NCI-H748 (cell line): ENCODE data around the gene TUBB2B.
"Not testable (repeated sequence)": the region's sequence is repeated elsewhere in the genome, so short reads cannot be mapped to it uniquely, and the experiment has no call there.

Experiments
- DNase-seq: peaks from one replicate; lab custom pipeline; 2025; ENCODE audit not compliant: unreplicated experiment; lab: John Stamatoyannopoulos, UW

Gene TUBB2B

DNA sequence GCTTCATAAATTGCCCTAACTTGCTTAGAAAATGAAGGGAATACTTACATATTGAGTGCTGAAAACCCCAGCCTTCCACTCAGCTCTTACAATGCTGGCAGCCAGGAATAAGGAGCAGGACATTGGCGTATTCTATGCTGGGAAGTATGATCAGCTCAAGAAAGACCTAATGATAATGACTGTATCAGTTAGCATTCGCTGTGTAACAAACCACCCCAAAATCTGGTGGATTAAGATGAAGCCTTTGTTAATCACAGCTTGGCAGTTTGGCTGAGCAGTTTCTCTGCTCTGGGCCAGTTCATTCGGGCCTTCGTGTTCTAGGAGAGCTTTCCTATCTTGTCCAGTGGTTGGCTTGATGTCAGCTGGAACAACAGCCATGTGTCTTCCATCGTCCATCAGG lies 36.7 kb downstream of the TUBB2B start:
- no peak for DNase-seq

DNA sequence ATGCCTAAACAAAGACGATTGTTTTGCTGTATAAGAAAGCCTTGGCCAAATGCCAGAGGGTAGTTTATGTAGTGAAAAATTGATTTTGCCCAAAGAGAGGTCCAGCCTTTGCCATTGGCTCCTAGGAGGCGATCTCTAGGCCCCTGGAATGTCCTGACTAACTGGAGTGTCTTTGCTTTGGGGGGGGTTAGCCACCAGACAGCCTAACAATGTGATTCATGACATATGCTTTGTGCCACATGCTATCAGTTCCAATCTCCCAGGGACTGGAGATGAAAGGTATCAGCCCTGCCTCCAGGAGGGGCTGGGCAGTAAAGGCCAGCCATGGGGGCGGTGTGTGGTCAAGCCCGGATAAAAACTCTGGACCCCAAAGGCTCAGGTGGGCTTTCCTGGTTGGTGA lies 37.4 kb downstream of the TUBB2B start:
- DNase-seq = no peak

DNA sequence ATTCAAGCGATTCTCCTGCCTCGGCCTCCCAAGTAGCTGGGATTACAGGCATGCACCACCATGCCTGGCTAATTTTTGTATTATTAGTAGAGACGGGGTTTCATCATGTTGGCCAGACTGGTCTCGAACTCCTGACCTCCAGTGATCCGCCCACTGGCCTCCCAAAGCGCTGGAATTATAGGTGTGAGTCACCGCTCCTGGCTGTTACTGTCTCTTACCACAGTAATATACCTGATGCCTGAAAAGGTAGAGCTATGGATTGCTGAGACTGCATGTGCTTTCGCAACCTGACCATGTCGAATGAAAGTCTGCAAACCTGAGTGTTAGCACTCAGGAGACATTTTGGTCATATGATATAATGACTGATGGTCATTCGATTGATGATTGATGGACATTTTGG lies 38.3 kb downstream of the TUBB2B start:
- not testable (repeated sequence) for DNase-seq

DNA sequence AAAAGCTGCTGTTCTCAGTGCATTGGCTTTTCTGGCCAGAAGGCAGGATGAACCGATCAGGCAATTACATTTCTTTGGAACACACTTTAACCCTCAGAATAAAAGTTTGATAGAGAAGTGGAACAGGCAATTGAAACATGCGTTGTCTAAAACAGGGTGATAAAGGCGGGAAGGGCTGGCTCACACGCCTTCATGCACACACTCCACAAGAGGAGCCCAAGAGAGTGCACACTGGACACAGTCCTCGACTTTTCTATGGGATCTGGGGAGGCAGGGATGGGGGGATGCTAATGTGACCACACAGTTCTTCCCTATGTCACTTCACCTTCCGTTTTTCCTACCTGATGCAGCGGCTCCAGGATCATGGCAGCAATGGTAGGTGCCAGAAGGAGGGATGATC lies 39.2 kb downstream of the TUBB2B start:
- DNase-seq = no peak

DNA sequence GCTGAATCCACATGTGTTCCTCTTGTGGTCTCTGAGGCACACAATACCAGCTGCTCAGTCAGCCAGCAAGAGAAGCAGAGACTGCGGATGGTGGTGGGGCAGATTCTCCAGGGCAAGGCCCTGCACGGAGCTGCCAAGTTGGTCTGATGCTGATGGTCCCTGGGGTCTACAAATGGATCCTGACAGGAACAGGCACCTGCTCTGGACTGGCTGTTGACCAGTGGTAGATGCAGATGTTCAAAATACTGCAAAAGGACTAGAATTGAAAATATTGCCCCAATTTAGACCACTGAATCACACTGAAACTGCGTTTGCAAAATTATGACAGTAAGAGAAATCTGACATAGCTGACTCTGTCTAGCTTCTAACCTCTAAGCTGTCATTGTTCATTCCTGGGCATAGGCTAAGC lies 40.5 kb downstream of the TUBB2B start:
- DNase-seq = no peak

DNA sequence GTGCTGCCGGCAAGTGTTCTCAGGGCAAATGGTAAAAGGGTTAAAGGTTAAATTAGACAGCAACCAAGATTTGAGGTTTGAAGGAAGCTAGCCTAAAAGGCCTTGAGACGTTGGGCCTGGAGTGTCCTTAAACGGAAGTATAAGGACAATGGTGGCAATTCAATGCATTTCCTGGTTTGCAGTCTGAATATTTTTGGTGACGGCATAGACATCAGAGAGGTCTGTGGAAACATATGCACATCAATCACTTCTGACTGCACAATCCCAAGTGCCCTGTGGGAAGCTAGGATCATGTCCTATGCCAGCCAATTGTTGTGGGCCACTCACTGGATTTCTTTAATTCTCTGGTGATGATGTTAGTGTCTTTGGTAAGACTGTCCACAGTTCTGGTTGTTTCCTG lies 44.4 kb downstream of the TUBB2B start:
- DNase-seq = no peak

DNA sequence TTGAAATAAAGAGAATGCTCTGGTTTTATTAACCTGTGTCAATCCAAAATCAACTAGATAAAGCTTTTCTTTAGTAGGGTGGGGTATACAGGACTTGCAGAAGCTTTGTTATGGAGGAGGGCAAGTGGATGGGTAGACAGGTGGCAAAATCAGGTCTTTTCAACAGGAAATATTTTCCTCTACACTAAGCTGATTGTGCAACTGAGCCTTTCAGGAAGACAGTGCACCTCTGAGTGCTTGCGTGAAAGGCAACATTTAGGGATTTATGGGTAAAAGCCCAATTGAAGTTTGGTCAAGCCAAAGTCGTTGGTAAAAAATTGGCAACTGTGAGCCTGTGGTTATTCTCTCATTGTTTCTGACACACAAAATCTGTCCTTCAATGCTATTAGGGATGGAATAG lies 46.3 kb downstream of the TUBB2B start:
- no peak for DNase-seq

DNA sequence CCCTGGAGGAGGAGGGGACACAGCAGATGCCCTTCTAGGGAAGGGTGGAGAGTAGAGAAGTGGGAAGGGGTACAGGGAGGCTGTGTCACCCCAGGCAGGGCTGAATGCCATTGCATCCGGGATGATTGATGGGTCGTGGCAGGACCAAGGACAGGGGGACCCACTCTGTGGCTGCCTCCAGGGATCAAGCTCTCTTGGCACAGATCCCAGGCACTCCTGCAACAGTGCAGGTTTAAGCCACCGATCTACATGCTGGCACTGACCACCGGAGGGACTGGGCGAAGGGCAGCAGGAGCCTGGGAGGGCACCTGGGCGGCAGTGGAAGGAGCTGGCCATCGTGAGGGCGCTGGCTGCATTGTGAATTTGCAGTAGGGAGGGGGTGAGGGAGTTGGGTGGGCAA lies 47.5 kb downstream of the TUBB2B start:
- not testable (repeated sequence) for DNase-seq

DNA sequence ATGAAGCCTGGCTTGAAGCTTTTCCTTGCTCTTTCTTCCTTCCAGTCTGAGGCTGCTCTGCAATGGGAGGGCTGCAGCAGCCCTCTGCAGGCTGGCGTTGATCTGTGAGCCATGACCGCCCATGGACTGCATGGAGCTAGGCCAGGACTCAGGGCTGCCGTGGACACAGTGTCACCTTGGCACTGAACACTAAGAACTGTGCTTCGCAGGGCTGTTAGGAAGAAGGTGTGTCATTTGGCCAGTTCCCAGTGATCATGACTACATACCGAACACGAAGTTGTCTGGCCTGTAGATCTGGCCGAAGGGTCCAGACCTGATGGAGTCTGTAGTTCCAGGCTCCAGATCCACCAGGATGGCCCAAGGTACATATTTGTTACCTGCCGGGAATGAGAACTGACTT lies 48.8 kb downstream of the TUBB2B start:
- DNase-seq = not testable (repeated sequence)

DNA sequence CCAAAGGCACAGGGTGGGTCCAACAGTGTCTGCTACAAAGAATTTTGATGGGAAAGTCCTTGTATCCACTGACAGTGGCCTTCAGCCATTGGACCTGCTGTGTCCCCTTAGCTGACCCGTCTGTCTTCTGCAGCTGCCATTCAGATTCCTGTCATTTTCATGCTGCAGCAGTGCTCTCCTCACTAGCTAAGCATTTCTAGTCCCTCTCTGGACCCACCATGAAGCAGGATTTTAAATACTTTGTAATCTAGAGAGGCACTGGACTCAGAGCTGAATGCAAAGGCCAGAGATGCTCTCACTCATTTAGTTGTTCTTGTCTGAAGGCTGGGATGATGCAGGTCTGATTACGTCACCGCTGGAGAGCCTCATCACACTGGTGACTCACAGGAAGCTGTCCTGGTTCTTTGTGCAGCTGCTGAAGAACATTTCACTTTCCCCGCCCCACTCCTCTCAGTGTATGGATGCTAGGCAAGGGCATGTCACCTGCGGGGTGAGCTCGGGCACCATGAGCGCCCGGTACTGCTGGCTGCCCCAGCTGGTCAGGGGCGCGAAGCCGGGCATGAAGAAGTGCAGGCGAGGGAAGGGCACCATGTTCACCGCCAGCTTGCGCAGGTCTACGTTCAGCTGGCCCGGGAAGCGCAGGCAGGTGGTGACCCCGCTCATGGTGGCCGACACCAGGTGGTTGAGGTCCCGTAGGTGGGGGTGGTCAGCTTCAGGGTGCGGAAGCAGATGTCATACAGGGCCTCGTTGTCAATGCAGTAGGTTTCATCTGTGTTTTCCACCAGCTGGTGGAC lies 50.7 kb downstream of the TUBB2B start:
- peak; percentile 32 for DNase-seq

DNA sequence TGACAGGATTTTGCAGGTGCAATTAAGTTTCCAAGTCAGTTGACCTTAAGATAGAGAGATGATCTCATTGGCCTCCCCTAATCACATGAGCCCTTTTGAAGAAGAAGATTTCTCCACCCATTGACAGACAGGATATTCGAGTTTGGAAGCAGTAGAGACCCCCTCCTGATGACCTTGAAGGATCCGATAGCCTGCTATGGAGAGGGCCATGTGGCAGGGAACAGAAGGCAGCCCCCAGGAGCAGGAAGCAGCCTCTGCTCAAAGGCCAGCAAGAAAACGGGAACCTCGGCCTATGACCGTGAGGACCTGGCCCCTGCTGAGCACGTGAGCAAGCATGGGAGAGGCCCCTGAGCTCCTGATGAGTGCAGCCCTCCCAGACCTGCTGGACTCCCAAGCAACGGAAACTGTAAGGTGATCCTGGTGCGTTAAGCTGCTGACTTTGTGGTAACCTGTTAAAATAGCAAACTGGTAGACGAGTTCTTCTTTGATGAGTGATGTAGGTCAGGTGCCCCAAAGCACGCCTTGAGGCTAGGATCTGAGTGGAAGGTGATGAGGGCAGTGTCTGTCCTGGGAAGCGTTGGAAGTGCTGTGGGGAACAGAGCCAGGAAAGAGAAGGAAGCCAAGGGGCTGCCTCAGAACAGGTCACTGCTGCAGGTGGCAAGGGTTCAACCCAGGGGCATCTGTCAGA lies 51.6 kb downstream of the TUBB2B start:
- DNase-seq = no peak
